HCT116 (cell line): Measurements from ENCODE around the gene FGGY. TPM values are rescaled to one million over a fixed set of nuclear protein-coding genes. Genes with fewer than 3 reads are reported as not detected.

Source experiments
- ATAC-seq: fragments of 200-7000 bp; cut with Tn5 transposase; 2 replicates; pipeline ENCODE4 v1.9.1; 2020; ENCODE audit warnings: mild to moderate bottlenecking, moderate library complexity
- BruUV-seq: library from RNA; stranded (reverse); fragments of 400-500 nt; replicated peaks from 2 replicates; lab custom pipeline; 2021; lab: Mats Ljungman, UMichigan
- CTCF ChIA-PET: fragments of 300-600 bp; sonication (Branson Sonifier 250); formaldehyde crosslinking; loops from one replicate; lab custom pipeline; 2021; ENCODE audit warnings: antibody characterized with exemption; lab: Charles Lee
- POLR2A ChIA-PET: fragments of 300-600, 350-600 bp; sonication (Branson Sonifier 250); formaldehyde crosslinking; loops from one replicate; lab custom pipeline; 2021; ENCODE audit warnings: antibody characterized with exemption; lab: Charles Lee
- RAD21 ChIA-PET, 2 experiments: fragments of 300-600 bp; sonication (Branson Sonifier 250); formaldehyde crosslinking; loops; one replicate each; lab custom pipeline; 2023; ENCODE audit warnings: low total read pairs in 2 of 2; ENCODE audit not compliant: uncharacterized antibody in 2 of 2, unreplicated experiment in 2 of 2, low non-redundant PET in 1 of 2; lab: Charles Lee
- DNase-seq: peaks from one replicate; pipeline ENCODE4 v3.0.0-alpha.2; 2010; ENCODE audit warnings: low read depth, low spot score
- H2AFZ ChIP-seq: fragments of 200-600 bp; shearing (Covaris generic), sonication (generic); 2 replicates; pipeline ENCODE4 v1.6.1; 2017; ENCODE audit warnings: low read depth, mixed run types, mixed read lengths, antibody characterized with exemption, low read length; ENCODE audit not compliant: poor library complexity, severe bottlenecking
- H3K27ac ChIP-seq: 2 replicates; pipeline ENCODE4 v1.5.1; 2012; ENCODE audit warnings: low read depth, low read length
- H3K27me3 ChIP-seq: fragments of 200-600 bp; sonication (generic); 2 replicates; pipeline ENCODE4 v1.6.1; 2016; ENCODE audit warnings: mixed run types, low read length, mixed read lengths; ENCODE audit not compliant: insufficient read depth
- H3K36me3 ChIP-seq, 2 experiments: fragments of 200-500 bp in 1 of 2; fragments of 200-600 bp in 1 of 2; sonication (Bioruptor generic) in 1 of 2; sonication (generic) in 1 of 2; 2 replicates each; pipeline versions ENCODE4 v1.5.1 to v1.6.1; 2014 to 2016; ENCODE audit warnings: low read length in 2 of 2, inconsistent platforms in 1 of 2, mixed read lengths in 1 of 2, mixed run types in 1 of 2; ENCODE audit not compliant: insufficient read depth in 2 of 2, control insufficient read depth in 1 of 2
- H3K4me1 ChIP-seq, 2 experiments: fragments of 200-600 bp in 1 of 2; sonication (generic) in 1 of 2; 2 replicates each; pipeline versions ENCODE4 v1.5.1 to v1.6.1; 2012 to 2017; ENCODE audit warnings: low read length in 2 of 2, inconsistent platforms in 1 of 2, mild to moderate bottlenecking in 1 of 2, mixed read lengths in 1 of 2, mixed run types in 1 of 2, moderate library complexity in 1 of 2; ENCODE audit not compliant: insufficient read depth in 2 of 2, control insufficient read depth in 1 of 2
- H3K4me2 ChIP-seq: fragments of 200-600 bp; sonication (generic); 2 replicates; pipeline ENCODE4 v1.6.1; 2017; ENCODE audit warnings: mixed run types, low read length, mixed read lengths
- H3K4me3 ChIP-seq, 2 experiments: fragments of 200-600 bp in 1 of 2; sonication (generic) in 1 of 2; replicated peaks in 1 of 2; 2 replicates each; pipeline ENCODE4 v1.5.1; 2011 to 2016; ENCODE audit warnings: low read length in 2 of 2, control low read depth in 1 of 2, low read depth in 1 of 2, mild to moderate bottlenecking in 1 of 2, mixed read lengths in 1 of 2, mixed run types in 1 of 2
- H3K79me2 ChIP-seq: fragments of 200-600 bp; sonication (generic); 2 replicates; pipeline ENCODE4 v1.6.1; 2017; ENCODE audit warnings: mild to moderate bottlenecking, mixed run types, low read length, moderate library complexity, mixed read lengths; ENCODE audit not compliant: insufficient read depth
- H3K9ac ChIP-seq: fragments of 200-600 bp; sonication (generic); 2 replicates; pipeline ENCODE4 v1.6.1; 2016; ENCODE audit warnings: low read length, mixed read lengths
- H3K9me2 ChIP-seq: fragments of 200-600 bp; sonication (generic), shearing (Covaris generic); 2 replicates; pipeline ENCODE4 v1.6.1; 2017; ENCODE audit warnings: mixed run types, mild to moderate bottlenecking, moderate library complexity; ENCODE audit not compliant: insufficient read depth
- H3K9me3 ChIP-seq, 2 experiments: fragments of 200-500 bp in 1 of 2; fragments of 200-600 bp in 1 of 2; sonication (Bioruptor generic) in 1 of 2; sonication (generic) in 1 of 2; 2 replicates each; pipeline ENCODE4 v1.6.1; 2014 to 2017; ENCODE audit warnings: low read length in 2 of 2, mixed read lengths in 2 of 2, inconsistent platforms in 1 of 2, low read depth in 1 of 2, mild to moderate bottlenecking in 1 of 2, mixed run types in 1 of 2, moderate library complexity in 1 of 2; ENCODE audit not compliant: control insufficient read depth in 1 of 2, insufficient read depth in 1 of 2
- H4K20me1 ChIP-seq: fragments of 200-600 bp; sonication (generic), shearing (Covaris generic); 2 replicates; pipeline ENCODE4 v1.6.1; 2017; ENCODE audit warnings: mixed run types, mild to moderate bottlenecking, moderate library complexity; ENCODE audit not compliant: insufficient read depth
- CBX3 ChIP-seq: IDR thresholded peaks from 2 replicates; pipeline ENCODE4 v1.6.1; 2012; ENCODE audit warnings: low read depth
- CEBPB ChIP-seq: IDR thresholded peaks from 2 replicates; pipeline ENCODE4 v1.6.1; 2012; ENCODE audit warnings: low read depth
- EGR1 ChIP-seq: IDR thresholded peaks from 2 replicates; pipeline ENCODE4 v1.6.1; 2012; ENCODE audit warnings: low read depth
- ELF1 ChIP-seq: IDR thresholded peaks from 2 replicates; pipeline ENCODE4 v1.6.1; 2012; ENCODE audit warnings: low read depth, borderline replicate concordance
- EZH2 ChIP-seq: fragments of 200-600 bp; sonication (generic); IDR thresholded peaks from 2 replicates; pipeline ENCODE4 v1.6.1; 2017; ENCODE audit warnings: antibody characterized with exemption, mixed run types
- FOSL1 ChIP-seq: IDR thresholded peaks from 2 replicates; pipeline ENCODE4 v1.6.1; 2012; ENCODE audit warnings: low read depth
- POLR2A ChIP-seq: IDR thresholded peaks from 2 replicates; pipeline ENCODE4 v1.7.0; 2011; ENCODE audit warnings: borderline replicate concordance; ENCODE audit not compliant: insufficient read depth, insufficient read length; ENCODE audit errors: extremely low read depth
- POLR2AphosphoS5 ChIP-seq: IDR thresholded peaks from 2 replicates; pipeline ENCODE4 v1.6.1; 2011; ENCODE audit warnings: mild to moderate bottlenecking, low read depth, low read length, moderate library complexity
- SIN3A ChIP-seq: IDR thresholded peaks from 2 replicates; pipeline ENCODE4 v1.6.1; 2012; ENCODE audit warnings: low read depth
- SP1 ChIP-seq: IDR thresholded peaks from 2 replicates; pipeline ENCODE4 v1.6.1; 2012; ENCODE audit warnings: low read depth
- SRF ChIP-seq: IDR thresholded peaks from 2 replicates; pipeline ENCODE4 v1.6.1; 2012; ENCODE audit warnings: low read depth
- TCF7L2 ChIP-seq: IDR thresholded peaks from 2 replicates; pipeline ENCODE4 v1.7.0; 2011; ENCODE audit warnings: borderline replicate concordance, inconsistent platforms; ENCODE audit not compliant: insufficient read depth, insufficient read length; ENCODE audit errors: extremely low read depth
- ZFX ChIP-seq: fragments of 450-650 bp; IDR thresholded peaks from 2 replicates; pipeline ENCODE4 v1.6.1; 2017
- intact Hi-C: fragments of 100-400 bp; cut with micrococcal nuclease; formaldehyde crosslinking; loops from 2 replicates; pipeline ENCODE4 v1.10.0; 2022
- total RNA-seq: library from RNA; stranded (reverse); gene quantifications from one replicate; pipeline ENCODE4 v1.2.1, GENCODE V29; 2021; ENCODE audit not compliant: unreplicated experiment
- TF ChIP-seq, protein P1 (sequence below): IDR thresholded peaks from 2 replicates; pipeline ENCODE4 v1.6.1; 2011; ENCODE audit warnings: mild to moderate bottlenecking, low read length, moderate library complexity; ENCODE audit not compliant: insufficient replicate concordance; ENCODE audit errors: extremely low read depth
- TF ChIP-seq, protein P2 (sequence below): IDR thresholded peaks from 2 replicates; pipeline ENCODE4 v1.6.1; 2012; ENCODE audit warnings: low read depth
- TF ChIP-seq, protein P3 (sequence below): IDR thresholded peaks from 2 replicates; pipeline ENCODE4 v1.6.1; 2012

FGGY gene
- total RNA-seq, 1 experiment from 2014 or later, result 10.6 TPM

DNA sequence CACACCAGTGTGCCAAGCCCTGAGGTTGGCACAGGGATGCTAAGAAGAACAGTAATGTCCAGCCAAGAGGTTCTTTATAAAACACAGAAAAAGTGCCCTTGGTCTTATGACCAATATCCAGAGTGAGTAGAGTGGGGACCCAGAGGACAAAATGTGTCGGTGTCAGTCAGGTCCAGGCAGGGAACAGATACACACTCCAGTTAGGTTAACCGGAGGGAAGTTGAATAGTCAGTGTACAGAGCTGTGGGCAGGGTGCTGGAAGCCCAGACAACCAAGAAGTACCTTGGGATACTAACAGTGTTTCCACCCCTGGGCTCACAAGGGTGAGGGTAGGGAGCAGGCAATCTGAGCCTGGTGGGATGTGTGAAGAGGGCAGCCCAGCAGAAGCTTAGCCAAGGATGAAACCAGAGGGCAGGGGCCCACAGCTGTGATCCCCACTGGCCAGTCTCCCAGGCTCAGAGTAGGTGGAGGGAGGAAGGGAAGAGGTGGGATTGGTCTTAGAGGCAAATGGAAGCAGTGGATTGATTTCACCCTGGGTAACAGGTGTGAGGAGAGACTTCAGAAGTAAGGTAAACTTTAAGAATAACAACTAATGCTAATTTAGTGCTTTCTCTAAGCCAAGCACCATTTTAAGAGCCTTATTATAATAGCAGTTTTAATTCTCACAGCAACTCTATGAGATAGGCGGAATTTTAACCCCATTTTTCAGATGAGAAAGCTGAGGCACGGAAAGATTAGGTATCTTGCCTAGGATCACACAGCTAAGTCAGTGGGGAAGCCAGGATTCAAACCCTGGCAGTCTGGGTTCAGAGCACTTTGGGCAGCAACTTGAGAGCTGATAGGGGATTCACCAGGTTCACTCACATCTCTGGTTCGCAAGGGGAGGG, 374.4 kb downstream of the FGGY start (continued):
- TF ChIP-seq SP1 (no peak), POLR2A (no peak), SRF (no peak), FOSL1 (no peak), CEBPB (no peak), CBX3 (no peak)

GRCh38 chr1:59671953-59672305, 375.0 kb downstream of the FGGY start:
- H3K36me3 ChIP-seq, result no peaks in the 10 kb centered on the region
- TF ChIP-seq ELF1, result no peak
- TF ChIP-seq EZH2, result no peak
- no peak for TF ChIP-seq EGR1
- TF ChIP-seq, protein P1, sequence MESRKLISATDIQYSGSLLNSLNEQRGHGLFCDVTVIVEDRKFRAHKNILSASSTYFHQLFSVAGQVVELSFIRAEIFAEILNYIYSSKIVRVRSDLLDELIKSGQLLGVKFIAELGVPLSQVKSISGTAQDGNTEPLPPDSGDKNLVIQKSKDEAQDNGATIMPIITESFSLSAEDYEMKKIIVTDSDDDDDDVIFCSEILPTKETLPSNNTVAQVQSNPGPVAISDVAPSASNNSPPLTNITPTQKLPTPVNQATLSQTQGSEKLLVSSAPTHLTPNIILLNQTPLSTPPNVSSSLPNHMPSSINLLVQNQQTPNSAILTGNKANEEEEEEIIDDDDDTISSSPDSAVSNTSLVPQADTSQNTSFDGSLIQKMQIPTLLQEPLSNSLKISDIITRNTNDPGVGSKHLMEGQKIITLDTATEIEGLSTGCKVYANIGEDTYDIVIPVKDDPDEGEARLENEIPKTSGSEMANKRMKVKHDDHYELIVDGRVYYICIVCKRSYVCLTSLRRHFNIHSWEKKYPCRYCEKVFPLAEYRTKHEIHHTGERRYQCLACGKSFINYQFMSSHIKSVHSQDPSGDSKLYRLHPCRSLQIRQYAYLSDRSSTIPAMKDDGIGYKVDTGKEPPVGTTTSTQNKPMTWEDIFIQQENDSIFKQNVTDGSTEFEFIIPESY, result no peak
- no peak for TF ChIP-seq FOSL1
- TF ChIP-seq TCF7L2, result no peak
- no peak for TF ChIP-seq POLR2A
- TF ChIP-seq, protein P2, sequence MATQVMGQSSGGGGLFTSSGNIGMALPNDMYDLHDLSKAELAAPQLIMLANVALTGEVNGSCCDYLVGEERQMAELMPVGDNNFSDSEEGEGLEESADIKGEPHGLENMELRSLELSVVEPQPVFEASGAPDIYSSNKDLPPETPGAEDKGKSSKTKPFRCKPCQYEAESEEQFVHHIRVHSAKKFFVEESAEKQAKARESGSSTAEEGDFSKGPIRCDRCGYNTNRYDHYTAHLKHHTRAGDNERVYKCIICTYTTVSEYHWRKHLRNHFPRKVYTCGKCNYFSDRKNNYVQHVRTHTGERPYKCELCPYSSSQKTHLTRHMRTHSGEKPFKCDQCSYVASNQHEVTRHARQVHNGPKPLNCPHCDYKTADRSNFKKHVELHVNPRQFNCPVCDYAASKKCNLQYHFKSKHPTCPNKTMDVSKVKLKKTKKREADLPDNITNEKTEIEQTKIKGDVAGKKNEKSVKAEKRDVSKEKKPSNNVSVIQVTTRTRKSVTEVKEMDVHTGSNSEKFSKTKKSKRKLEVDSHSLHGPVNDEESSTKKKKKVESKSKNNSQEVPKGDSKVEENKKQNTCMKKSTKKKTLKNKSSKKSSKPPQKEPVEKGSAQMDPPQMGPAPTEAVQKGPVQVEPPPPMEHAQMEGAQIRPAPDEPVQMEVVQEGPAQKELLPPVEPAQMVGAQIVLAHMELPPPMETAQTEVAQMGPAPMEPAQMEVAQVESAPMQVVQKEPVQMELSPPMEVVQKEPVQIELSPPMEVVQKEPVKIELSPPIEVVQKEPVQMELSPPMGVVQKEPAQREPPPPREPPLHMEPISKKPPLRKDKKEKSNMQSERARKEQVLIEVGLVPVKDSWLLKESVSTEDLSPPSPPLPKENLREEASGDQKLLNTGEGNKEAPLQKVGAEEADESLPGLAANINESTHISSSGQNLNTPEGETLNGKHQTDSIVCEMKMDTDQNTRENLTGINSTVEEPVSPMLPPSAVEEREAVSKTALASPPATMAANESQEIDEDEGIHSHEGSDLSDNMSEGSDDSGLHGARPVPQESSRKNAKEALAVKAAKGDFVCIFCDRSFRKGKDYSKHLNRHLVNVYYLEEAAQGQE, result no peak
- TF ChIP-seq SRF, result no peak
- TF ChIP-seq SIN3A, result no peak
- TF ChIP-seq, protein P3, sequence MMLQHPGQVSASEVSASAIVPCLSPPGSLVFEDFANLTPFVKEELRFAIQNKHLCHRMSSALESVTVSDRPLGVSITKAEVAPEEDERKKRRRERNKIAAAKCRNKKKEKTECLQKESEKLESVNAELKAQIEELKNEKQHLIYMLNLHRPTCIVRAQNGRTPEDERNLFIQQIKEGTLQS, result no peak
- TF ChIP-seq POLR2AphosphoS5, result no peak
- TF ChIP-seq ZFX, result no peak
- no peaks in the 10 kb centered on the region for H4K20me1 ChIP-seq
- no peak overlapping the region for H2AFZ ChIP-seq
- no peaks in the 10 kb centered on the region for H3K9me2 ChIP-seq
- no peaks in the 10 kb centered on the region for H3K79me2 ChIP-seq
- peaks cover 0 to 7% of the 10 kb centered on the region in 2 experiments; a peak in 1 of 4 replicates for H3K9me3 ChIP-seq
- peaks cover 11 to 20% of the 10 kb centered on the region in 2 experiments; a peak in 3 of 4 replicates for H3K4me1 ChIP-seq
- ATAC-seq (no peak), DNase-seq (no peak)
- H3K4me2 ChIP-seq, result no peak overlapping the region
- no peak overlapping the region for H3K9ac ChIP-seq
- intact Hi-C loops, result loop anchor here (10.0 kb wide), 1 partner anchor 247 kb away; no protein-coding TSS in a partner anchor
- BruUV-seq, result no TSS peak
- no peaks in the 10 kb centered on the region for H3K27me3 ChIP-seq
- no peak overlapping the region for H3K27ac ChIP-seq
- H3K4me3 ChIP-seq, result no peak overlapping the region
- ChIA-PET RAD21 (no interaction called here), CTCF (no interaction called here), POLR2A (no interaction called here)
